GM12865 (cell line): ENCODE data around the gene MMAA.
A peak's percentile ranks its signal among the peaks of the same experiment; 100 is the strongest.
"Not testable (repeated sequence)": the region's sequence is repeated elsewhere in the genome, so short reads cannot be mapped to it uniquely, and the experiment has no call there.

Experiments
- DNase-seq: peaks from one replicate; pipeline ENCODE4 v3.0.0; 2010; ENCODE audit warnings: low read depth
- H3K4me3 ChIP-seq: 2 replicates; pipeline ENCODE4 v1.5.1; 2011; ENCODE audit warnings: mild to moderate bottlenecking, low read depth, low read length, control low read depth
- CTCF ChIP-seq: IDR thresholded peaks from 2 replicates; pipeline ENCODE4 v1.5.1; 2011; ENCODE audit warnings: low read length, control low read depth, low read depth, inconsistent platforms; ENCODE audit not compliant: insufficient read depth; ENCODE audit errors: missing control alignments

The MMAA gene

GRCh38 chr4:145639186-145639698 lies 20.1 kb downstream of the MMAA start:
- DNase-seq, result no peak
- TF ChIP-seq CTCF, result no peak
- no peak overlapping the region for H3K4me3 ChIP-seq

- not testable (repeated sequence) for DNase-seq, H3K4me3 ChIP-seq
Measured at GRCh38 chr4:145640236-145640635, 21.1 kb downstream of the MMAA start.

GRCh38 chr4:145643295-145643694 lies 24.1 kb downstream of the MMAA start:
- TF ChIP-seq CTCF, result no peak
- DNase-seq, result no peak
- no peak overlapping the region for H3K4me3 ChIP-seq

GRCh38 chr4:145644699-145645098 lies 25.5 kb downstream of the MMAA start:
- peak; percentile 8 for DNase-seq
- TF ChIP-seq CTCF, result no peak
- H3K4me3 ChIP-seq, result no peak overlapping the region

GRCh38 chr4:145656156-145656555 lies 37.0 kb downstream of the MMAA start:
- no peak for TF ChIP-seq CTCF
- H3K4me3 ChIP-seq, result no peak overlapping the region
- DNase-seq, result no peak

- H3K4me3 ChIP-seq, result no peak overlapping the region
- TF ChIP-seq CTCF, result no peak
- DNase-seq, result no peak
Measured at GRCh38 chr4:145660064-145660463, 40.9 kb downstream of the MMAA start.

GRCh38 chr4:145663194-145663593 lies 44.0 kb downstream of the MMAA start:
- no peak for DNase-seq
- no peak for TF ChIP-seq CTCF
- H3K4me3 ChIP-seq, result no peak overlapping the region
